ENCODE results near the gene DNAH10. TPM values are rescaled to one million over a fixed set of nuclear protein-coding genes. Genes with fewer than 3 reads are reported as not detected.
A peak's percentile ranks its signal among the peaks of the same experiment; 100 is the strongest.

Gene DNAH10
- total RNA-seq: under 1 TPM; 0.14 to 0.24 (median 0.20) TPM

- Mint-ChIP-seq H3K9me3 (no peaks in the 10 kb centered on the region), H3K4me3 (peak within 1 kb of the TSS; percentile 77), H3K4me1 (ENCODE audit: low read depth) (peaks cover 5% of the 10 kb centered on the region), H3K36me3 (ENCODE audit: insufficient read depth) (peaks cover 12% of the 10 kb centered on the region), H3K27me3 (ENCODE audit: low read depth) (peaks cover 3% of the 10 kb centered on the region)
- DNase-seq: peak; percentile 32
- ATAC-seq: peak; percentile 84 to 87
Measured at GRCh38 chr12:123761841-123762714, at the start of gene DNAH10. DNAH10 (plus strand) TSS chr12:123762301; CDS start chr12:123762337, 36 bp downstream.

- H3K27me3 Mint-ChIP-seq (ENCODE audit: low read depth): no peaks in the 10 kb centered on the region
- ATAC-seq (no peak), DNase-seq (no peak)
- no peaks in the 10 kb centered on the region for H3K9me3 Mint-ChIP-seq
- peak overlapping the region; percentile 92 for H3K4me3 Mint-ChIP-seq
- no peaks in the 10 kb centered on the region for H3K36me3 Mint-ChIP-seq (ENCODE audit: insufficient read depth)
- H3K4me1 Mint-ChIP-seq (ENCODE audit: low read depth): peaks cover 40% of the 10 kb centered on the region
Measured at GRCh38 chr12:123712780-123713319, 49.3 kb upstream of the DNAH10 start.

GRCh38 chr12:123713398-123713797 lies 48.7 kb upstream of the DNAH10 start:
- Mint-ChIP-seq H3K36me3 (ENCODE audit: insufficient read depth) (no peaks in the 10 kb centered on the region), H3K4me1 (ENCODE audit: low read depth) (peaks cover 40% of the 10 kb centered on the region), H3K9me3 (no peaks in the 10 kb centered on the region), H3K27me3 (ENCODE audit: low read depth) (no peaks in the 10 kb centered on the region), H3K4me3 (peak overlapping the region; percentile 92)
- peak in 1 of 2 donors; percentile 10 for ATAC-seq
- no peak for DNase-seq

GRCh38 chr12:123713823-123714585 lies 48.1 kb upstream of the DNAH10 start:
- no peaks in the 10 kb centered on the region for H3K36me3 Mint-ChIP-seq (ENCODE audit: insufficient read depth)
- ATAC-seq: peak; percentile 37 to 51
- no peaks in the 10 kb centered on the region for H3K9me3 Mint-ChIP-seq
- DNase-seq: no peak
- no peaks in the 10 kb centered on the region for H3K27me3 Mint-ChIP-seq (ENCODE audit: low read depth)
- peak overlapping the region; percentile 92 for H3K4me3 Mint-ChIP-seq
- H3K4me1 Mint-ChIP-seq (ENCODE audit: low read depth): peaks cover 40% of the 10 kb centered on the region

GRCh38 chr12:123715195-123715594 lies 46.9 kb upstream of the DNAH10 start:
- no peaks in the 10 kb centered on the region for H3K27me3 Mint-ChIP-seq (ENCODE audit: low read depth)
- DNase-seq (no peak), ATAC-seq (peak; percentile 24 to 29)
- H3K9me3 Mint-ChIP-seq: no peaks in the 10 kb centered on the region
- peaks cover 45% of the 10 kb centered on the region for H3K4me1 Mint-ChIP-seq (ENCODE audit: low read depth)
- H3K4me3 Mint-ChIP-seq: peak overlapping the region; percentile 92
- peaks cover 6% of the 10 kb centered on the region for H3K36me3 Mint-ChIP-seq (ENCODE audit: insufficient read depth)

- H3K4me1 Mint-ChIP-seq (ENCODE audit: low read depth): peaks cover 43% of the 10 kb centered on the region
Measured at GRCh38 chr12:123717350-123717749, 44.8 kb upstream of the DNAH10 start.

GRCh38 chr12:123720141-123720814 lies 41.8 kb upstream of the DNAH10 start:
- Mint-ChIP-seq H3K27me3 (ENCODE audit: low read depth) (no peaks in the 10 kb centered on the region), H3K9me3 (no peaks in the 10 kb centered on the region), H3K36me3 (ENCODE audit: insufficient read depth) (peaks cover 12% of the 10 kb centered on the region), H3K4me1 (ENCODE audit: low read depth) (peaks cover 36% of the 10 kb centered on the region), H3K4me3 (no peak overlapping the region)
- DNase-seq (no peak), ATAC-seq (no peak)

More at GRCh38 chr12:123717350-123717749, 44.8 kb upstream of the DNAH10 start:
- no peak for DNase-seq
- H3K27me3 Mint-ChIP-seq (ENCODE audit: low read depth): no peaks in the 10 kb centered on the region
- no peak for ATAC-seq
- no peaks in the 10 kb centered on the region for H3K9me3 Mint-ChIP-seq
- peaks cover 7% of the 10 kb centered on the region for H3K36me3 Mint-ChIP-seq (ENCODE audit: insufficient read depth)
- H3K4me3 Mint-ChIP-seq: no peak overlapping the region

- H3K9me3 Mint-ChIP-seq: no peaks in the 10 kb centered on the region
- DNase-seq (no peak), ATAC-seq (no peak)
- peaks cover 31% of the 10 kb centered on the region for H3K4me1 Mint-ChIP-seq (ENCODE audit: low read depth)
- no peak overlapping the region for H3K4me3 Mint-ChIP-seq
- H3K27me3 Mint-ChIP-seq (ENCODE audit: low read depth): no peaks in the 10 kb centered on the region
- H3K36me3 Mint-ChIP-seq (ENCODE audit: insufficient read depth): peaks cover 18% of the 10 kb centered on the region
Measured at GRCh38 chr12:123721245-123721644, 40.9 kb upstream of the DNAH10 start.

- H3K4me1 Mint-ChIP-seq (ENCODE audit: low read depth): peaks cover 27% of the 10 kb centered on the region
- peaks cover 22% of the 10 kb centered on the region for H3K36me3 Mint-ChIP-seq (ENCODE audit: insufficient read depth)
- H3K4me3 Mint-ChIP-seq: no peak overlapping the region
- no peaks in the 10 kb centered on the region for H3K9me3 Mint-ChIP-seq
- DNase-seq: no peak
- no peak for ATAC-seq
- H3K27me3 Mint-ChIP-seq (ENCODE audit: low read depth): no peaks in the 10 kb centered on the region
Measured at GRCh38 chr12:123723011-123723410, 39.1 kb upstream of the DNAH10 start.

GRCh38 chr12:123723765-123724164 lies 38.3 kb upstream of the DNAH10 start:
- H3K4me1 Mint-ChIP-seq (ENCODE audit: low read depth): peaks cover 27% of the 10 kb centered on the region
- DNase-seq (no peak), ATAC-seq (peak; percentile 64 to 70)
- H3K9me3 Mint-ChIP-seq: no peaks in the 10 kb centered on the region
- H3K4me3 Mint-ChIP-seq: no peak overlapping the region
- peaks cover 26% of the 10 kb centered on the region for H3K36me3 Mint-ChIP-seq (ENCODE audit: insufficient read depth)
- no peaks in the 10 kb centered on the region for H3K27me3 Mint-ChIP-seq (ENCODE audit: low read depth)

- DNase-seq: no peak
- peak; percentile 34 to 44 for ATAC-seq
- no peak overlapping the region for H3K4me3 Mint-ChIP-seq
- peaks cover 16% of the 10 kb centered on the region for H3K4me1 Mint-ChIP-seq (ENCODE audit: low read depth)
- peaks cover 35% of the 10 kb centered on the region for H3K36me3 Mint-ChIP-seq (ENCODE audit: insufficient read depth)
- H3K27me3 Mint-ChIP-seq (ENCODE audit: low read depth): no peaks in the 10 kb centered on the region
- no peaks in the 10 kb centered on the region for H3K9me3 Mint-ChIP-seq
Measured at GRCh38 chr12:123726244-123726643, 35.9 kb upstream of the DNAH10 start.

- ATAC-seq: no peak
- Mint-ChIP-seq H3K9me3 (no peaks in the 10 kb centered on the region), H3K4me3 (no peak overlapping the region), H3K36me3 (ENCODE audit: insufficient read depth) (peaks cover 42% of the 10 kb centered on the region), H3K27me3 (ENCODE audit: low read depth) (no peaks in the 10 kb centered on the region), H3K4me1 (ENCODE audit: low read depth) (peaks cover 19% of the 10 kb centered on the region)
- DNase-seq: no peak
Measured at GRCh38 chr12:123726962-123727361, 35.1 kb upstream of the DNAH10 start.

GRCh38 chr12:123727878-123728277 lies 34.2 kb upstream of the DNAH10 start:
- DNase-seq: no peak
- no peaks in the 10 kb centered on the region for H3K9me3 Mint-ChIP-seq
- peaks cover 16% of the 10 kb centered on the region for H3K4me1 Mint-ChIP-seq (ENCODE audit: low read depth)

GRCh38 chr12:123731596-123731995 lies 30.5 kb upstream of the DNAH10 start:
- DNase-seq (no peak), ATAC-seq (no peak)
- Mint-ChIP-seq H3K4me3 (no peak overlapping the region), H3K4me1 (ENCODE audit: low read depth) (peaks cover 9% of the 10 kb centered on the region), H3K36me3 (ENCODE audit: insufficient read depth) (peaks cover 61% of the 10 kb centered on the region), H3K27me3 (ENCODE audit: low read depth) (no peaks in the 10 kb centered on the region), H3K9me3 (no peaks in the 10 kb centered on the region)

More at GRCh38 chr12:123727878-123728277, 34.2 kb upstream of the DNAH10 start:
- no peak for ATAC-seq
- Mint-ChIP-seq H3K36me3 (ENCODE audit: insufficient read depth) (peaks cover 47% of the 10 kb centered on the region), H3K27me3 (ENCODE audit: low read depth) (no peaks in the 10 kb centered on the region), H3K4me3 (no peak overlapping the region)

All from activated T-cell treated with anti-CD3 and anti-CD28 coated beads, Interleukin-2, amount 50 U/mL, for 4 hours (primary cell).